Measurements from ENCODE around the gene KHDRBS2.

The KHDRBS2 gene

DNA sequence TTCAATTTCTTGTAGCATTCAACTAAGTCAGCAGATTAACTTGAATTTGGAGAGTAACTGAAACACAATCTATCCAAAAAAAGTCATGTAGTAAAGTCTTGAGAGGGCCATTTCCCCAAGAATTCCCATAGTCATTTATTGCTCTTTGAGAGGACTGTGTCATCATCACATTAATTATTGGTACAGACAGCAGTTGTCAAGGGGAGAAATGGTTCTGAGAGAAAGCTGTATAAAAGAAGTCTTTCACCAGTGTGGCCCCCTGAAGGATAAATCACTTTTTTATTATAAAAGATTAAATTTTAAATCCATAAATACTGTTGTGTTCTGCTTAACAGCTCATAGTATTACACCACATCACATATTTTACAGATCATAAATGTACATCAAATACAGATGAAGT lies 111.5 kb downstream of the KHDRBS2 start:
- H3K27me3 ChIP-seq = no peaks in the 10 kb centered on the region
- H3K9me3 ChIP-seq = no peaks in the 10 kb centered on the region
- H3K4me1 ChIP-seq = no peaks in the 10 kb centered on the region
- no peak overlapping the region for H3K4me3 ChIP-seq (ENCODE audit: low read depth, low read length)
- H3K36me3 ChIP-seq = no peaks in the 10 kb centered on the region
- no peak for DNase-seq
- TF ChIP-seq, protein P1, sequence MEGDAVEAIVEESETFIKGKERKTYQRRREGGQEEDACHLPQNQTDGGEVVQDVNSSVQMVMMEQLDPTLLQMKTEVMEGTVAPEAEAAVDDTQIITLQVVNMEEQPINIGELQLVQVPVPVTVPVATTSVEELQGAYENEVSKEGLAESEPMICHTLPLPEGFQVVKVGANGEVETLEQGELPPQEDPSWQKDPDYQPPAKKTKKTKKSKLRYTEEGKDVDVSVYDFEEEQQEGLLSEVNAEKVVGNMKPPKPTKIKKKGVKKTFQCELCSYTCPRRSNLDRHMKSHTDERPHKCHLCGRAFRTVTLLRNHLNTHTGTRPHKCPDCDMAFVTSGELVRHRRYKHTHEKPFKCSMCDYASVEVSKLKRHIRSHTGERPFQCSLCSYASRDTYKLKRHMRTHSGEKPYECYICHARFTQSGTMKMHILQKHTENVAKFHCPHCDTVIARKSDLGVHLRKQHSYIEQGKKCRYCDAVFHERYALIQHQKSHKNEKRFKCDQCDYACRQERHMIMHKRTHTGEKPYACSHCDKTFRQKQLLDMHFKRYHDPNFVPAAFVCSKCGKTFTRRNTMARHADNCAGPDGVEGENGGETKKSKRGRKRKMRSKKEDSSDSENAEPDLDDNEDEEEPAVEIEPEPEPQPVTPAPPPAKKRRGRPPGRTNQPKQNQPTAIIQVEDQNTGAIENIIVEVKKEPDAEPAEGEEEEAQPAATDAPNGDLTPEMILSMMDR (IDR thresholded peaks at IDR 0.05; ENCODE audit: low read depth, low read length) = no peak

DNA sequence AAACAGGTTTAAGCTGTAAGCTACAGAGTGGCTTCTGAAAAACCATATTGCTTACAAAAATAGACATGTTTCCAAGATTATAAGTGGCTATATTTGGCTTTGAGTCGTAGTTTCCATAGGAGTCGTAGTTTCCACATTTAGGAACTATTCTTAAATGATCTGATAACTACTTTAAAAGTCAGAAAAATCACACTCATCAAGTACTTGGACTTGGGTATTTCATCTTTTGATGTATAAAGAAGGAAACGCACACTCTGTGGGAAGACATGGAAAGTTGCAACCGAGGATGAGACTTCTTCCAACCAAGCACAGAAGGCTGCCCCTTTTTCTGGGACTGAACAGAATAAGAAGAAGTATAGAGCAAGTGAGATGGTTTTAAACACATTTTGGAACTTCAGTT lies 118.3 kb downstream of the KHDRBS2 start:
- TF ChIP-seq, protein P1 (IDR thresholded peaks at IDR 0.05; ENCODE audit: low read depth, low read length) = no peak
- Histone ChIP-seq H3K9me3 (no peaks in the 10 kb centered on the region), H3K4me1 (no peaks in the 10 kb centered on the region), H3K4me3 (ENCODE audit: low read depth, low read length) (no peak overlapping the region), H3K36me3 (no peaks in the 10 kb centered on the region), H3K27me3 (no peaks in the 10 kb centered on the region)
- no peak for DNase-seq

DNA sequence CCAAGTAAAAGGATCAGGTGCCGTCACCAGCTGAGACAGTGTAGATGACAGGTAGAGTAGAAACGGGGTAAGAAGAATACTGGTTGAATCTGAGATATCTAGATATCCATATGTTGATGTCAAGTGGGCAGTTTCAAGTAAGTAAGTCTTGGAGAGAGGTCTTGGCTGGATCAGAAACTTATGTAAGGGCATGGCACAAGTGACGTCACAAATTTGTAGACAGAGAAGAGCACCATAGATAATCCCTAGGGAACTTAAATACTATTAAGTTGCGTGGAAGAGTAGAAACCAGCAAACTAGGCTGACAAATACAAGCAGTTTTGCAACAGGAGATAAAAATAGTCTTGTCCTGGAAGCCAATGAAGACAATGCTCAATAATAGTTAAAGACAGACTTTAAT lies 123.2 kb downstream of the KHDRBS2 start:
- Histone ChIP-seq H3K4me3 (ENCODE audit: low read depth, low read length) (no peak overlapping the region), H3K4me1 (no peaks in the 10 kb centered on the region)

DNA sequence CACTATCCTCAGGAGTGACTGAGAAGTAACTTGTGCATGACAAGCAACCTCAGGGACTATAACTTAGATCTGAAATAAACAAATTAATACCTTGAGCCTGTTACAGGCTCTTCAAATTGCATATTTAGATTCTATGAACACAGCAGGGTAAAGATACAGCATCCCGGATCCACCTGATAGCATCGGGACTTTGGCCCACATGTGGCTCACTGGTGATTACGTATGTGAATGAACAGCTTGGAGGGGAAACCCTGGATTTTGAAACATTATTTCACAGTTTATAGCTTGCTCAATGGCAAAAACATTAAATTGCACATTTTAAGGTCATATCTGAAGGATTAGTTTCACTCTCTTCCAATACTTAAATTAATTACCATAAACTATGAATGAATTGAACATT lies 133.2 kb downstream of the KHDRBS2 start:
- Histone ChIP-seq H3K9me3 (no peaks in the 10 kb centered on the region), H3K36me3 (no peaks in the 10 kb centered on the region), H3K4me1 (no peaks in the 10 kb centered on the region), H3K4me3 (ENCODE audit: low read depth, low read length) (no peak overlapping the region), H3K27me3 (no peaks in the 10 kb centered on the region)
- DNase-seq = no peak
- TF ChIP-seq, protein P1 (IDR thresholded peaks at IDR 0.05; ENCODE audit: low read depth, low read length) = no peak

More for the DNA sequence above, 123.2 kb downstream of the KHDRBS2 start:
- DNase-seq = no peak
- Histone ChIP-seq H3K9me3 (no peaks in the 10 kb centered on the region), H3K27me3 (no peaks in the 10 kb centered on the region), H3K36me3 (no peaks in the 10 kb centered on the region)
- TF ChIP-seq, protein P1 (IDR thresholded peaks at IDR 0.05; ENCODE audit: low read depth, low read length) = no peak

DNA sequence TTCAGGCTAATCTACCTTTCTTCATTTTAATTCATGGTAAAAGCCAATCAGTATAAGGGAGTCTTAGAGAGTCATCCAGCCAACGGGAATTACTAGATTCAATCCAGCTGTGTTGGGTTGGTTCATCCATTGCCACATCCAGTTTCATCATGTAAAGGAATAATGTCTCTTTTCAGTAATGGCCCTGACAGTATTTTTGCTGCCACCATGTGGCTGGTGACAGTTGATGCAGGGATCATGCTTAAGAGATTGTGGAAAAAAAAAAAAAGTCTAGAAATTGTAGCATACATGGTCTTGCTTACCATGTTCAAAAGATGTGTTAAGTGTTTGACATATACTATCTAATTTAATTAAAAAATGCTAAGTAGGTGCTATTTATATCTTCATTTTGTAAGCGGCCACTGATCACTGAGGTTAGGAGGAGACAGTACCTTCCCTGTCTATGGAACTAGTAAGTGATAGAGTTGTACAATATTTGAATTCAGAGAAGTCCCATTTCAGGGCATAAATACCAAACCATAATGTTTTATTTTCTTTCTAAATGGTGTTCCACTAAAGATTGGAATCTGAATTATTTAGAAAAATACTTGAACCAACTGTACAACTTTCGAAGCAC lies 135.9 kb downstream of the KHDRBS2 start:
- peak; percentile 19 for DNase-seq
- no peaks in the 10 kb centered on the region for H3K36me3 ChIP-seq
- H3K27me3 ChIP-seq = no peaks in the 10 kb centered on the region
- TF ChIP-seq, protein P1 (IDR thresholded peaks at IDR 0.05; ENCODE audit: low read depth, low read length) = peak; percentile 66
- H3K4me3 ChIP-seq (ENCODE audit: low read depth, low read length) = no peak overlapping the region
- H3K4me1 ChIP-seq = no peaks in the 10 kb centered on the region
- H3K9me3 ChIP-seq = no peaks in the 10 kb centered on the region

DNA sequence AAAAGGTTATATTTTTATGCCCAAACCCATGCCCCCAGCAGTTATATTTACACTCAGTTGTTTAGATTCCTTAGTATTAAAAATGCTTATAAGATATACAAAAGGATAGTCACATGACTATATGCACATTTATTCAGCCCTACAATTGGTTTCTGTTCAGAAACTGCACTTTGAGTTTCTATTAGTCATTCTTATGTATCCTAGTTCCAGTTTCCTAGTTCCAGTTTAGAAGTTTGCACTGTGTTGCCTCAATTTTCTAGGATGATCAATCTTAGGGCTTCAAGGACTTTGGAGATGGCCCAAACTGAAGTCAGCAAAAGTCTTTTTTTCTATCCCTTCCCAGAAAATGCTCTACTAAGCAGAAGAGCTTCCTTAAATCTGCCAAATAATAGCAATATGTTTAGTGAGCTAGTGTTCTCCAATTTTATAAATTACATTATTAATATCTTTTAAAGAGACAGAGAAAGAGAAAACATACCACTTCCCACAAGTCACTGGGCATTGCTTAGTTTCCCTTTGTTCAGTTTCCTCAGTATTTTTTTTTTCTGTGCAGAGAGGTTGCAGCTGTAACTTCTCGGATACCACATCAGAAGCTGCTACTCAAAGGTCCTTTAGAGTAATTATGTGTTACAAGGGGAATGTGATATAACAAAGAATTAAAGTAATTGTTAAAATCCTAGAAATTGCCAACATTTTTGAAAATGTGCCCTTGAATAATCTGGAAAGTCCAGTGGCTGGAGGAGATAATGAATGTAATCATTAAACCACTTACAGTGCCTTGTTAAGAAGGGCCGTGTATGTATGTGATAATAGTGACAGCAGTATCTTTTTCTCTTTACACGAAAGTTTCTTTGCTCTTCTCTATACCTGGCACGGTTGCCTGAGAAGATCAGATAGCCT lies 138.8 kb downstream of the KHDRBS2 start:
- H3K36me3 ChIP-seq = no peaks in the 10 kb centered on the region
- DNase-seq = no peak
- no peaks in the 10 kb centered on the region for H3K27me3 ChIP-seq
- no peaks in the 10 kb centered on the region for H3K4me1 ChIP-seq
- H3K4me3 ChIP-seq (ENCODE audit: low read depth, low read length) = no peak overlapping the region
- TF ChIP-seq, protein P1 (IDR thresholded peaks at IDR 0.05; ENCODE audit: low read depth, low read length) = no peak
- H3K9me3 ChIP-seq = no peaks in the 10 kb centered on the region
